Tibial artery (tissue), 4 donors: ENCODE measurements around the gene DPEP2.

Source experiments
- DNase-seq, 2 donors: peaks; one replicate each; pipeline ENCODE4 v3.0.0-alpha.2; 2019
- H3K27ac ChIP-seq, 2 donors: fragments of 200-600 bp; sonication (generic) in 1 of 2; 1 replicate in 1 of 2; 2 replicates in 1 of 2; pipeline ENCODE4 v1.5.1; 2018 to 2019; ENCODE audit warnings: mild to moderate bottlenecking in 1 of 2
- H3K27me3 ChIP-seq, 2 donors: fragments of 200-600 bp; sonication (generic) in 1 of 2; one replicate each; pipeline versions ENCODE4 v1.5.1 to v1.6.0; 2016 to 2019
- H3K36me3 ChIP-seq, 3 donors: fragments of 200-600 bp; sonication (generic) in 2 of 3; one replicate each; pipeline ENCODE4 v1.5.1; 2016 to 2019; ENCODE audit warnings: mild to moderate bottlenecking in 2 of 3
- H3K4me1 ChIP-seq, 4 donors: fragments of 200-600 bp; sonication (generic) in 2 of 4; 1 replicate in 3 of 4; 2 replicates in 1 of 4; pipeline ENCODE4 v1.5.1; 2016 to 2019
- H3K4me3 ChIP-seq, 2 donors: fragments of 200-600 bp; sonication (generic) in 1 of 2; 1 replicate in 1 of 2; 2 replicates in 1 of 2; pipeline ENCODE4 v1.5.1; 2018 to 2019; ENCODE audit warnings: mild to moderate bottlenecking in 2 of 2
- H3K9me3 ChIP-seq, 3 donors: fragments of 200-600 bp; sonication (generic) in 1 of 3; one replicate each; pipeline ENCODE4 v1.5.1; 2016 to 2019
- CTCF ChIP-seq, 2 experiments: fragments of 200-600 bp in 1 of 2; fragments of 450-650 bp in 1 of 2; IDR thresholded peaks; one replicate each; pipeline ENCODE4 v1.5.1; 2017 to 2019; ENCODE audit warnings: antibody characterized with exemption in 2 of 2, mild to moderate bottlenecking in 1 of 2, moderate library complexity in 1 of 2
- intact Hi-C: fragments of 100-400 bp; cut with DNase I; formaldehyde crosslinking; loops from one replicate; pipeline ENCODE4 v1.15.0; 2023; ENCODE audit warnings: low total_unique reads

DPEP2 gene

GRCh38 chr16:67968400-67969253 lies 30.7 kb downstream of the DPEP2 start, which contains the start of gene SLC12A4:
TSS of gene SLC12A4 (minus strand) at chr16:67968637. CDS start at chr16:67968553, 84 bp downstream.
- peak within 1 kb of the TSS; percentile 95 to 96 for H3K27ac ChIP-seq
- peaks cover 0 to 46% (median 40%) of the 10 kb centered on the region in 4 donors for H3K4me1 ChIP-seq
- peaks cover 0 to 1% (median 0%) of the 10 kb centered on the region in 3 donors for H3K36me3 ChIP-seq
- peak within 1 kb of the TSS; percentile 93 to 98 for H3K4me3 ChIP-seq
- no peak for TF ChIP-seq CTCF (IDR thresholded peaks at IDR 0.05)
- no peaks in the 10 kb centered on the region for H3K9me3 ChIP-seq
- no peaks in the 10 kb centered on the region for H3K27me3 ChIP-seq
- intact Hi-C loops = no loop called here
- peak; percentile 84 to 94 for DNase-seq

DNA sequence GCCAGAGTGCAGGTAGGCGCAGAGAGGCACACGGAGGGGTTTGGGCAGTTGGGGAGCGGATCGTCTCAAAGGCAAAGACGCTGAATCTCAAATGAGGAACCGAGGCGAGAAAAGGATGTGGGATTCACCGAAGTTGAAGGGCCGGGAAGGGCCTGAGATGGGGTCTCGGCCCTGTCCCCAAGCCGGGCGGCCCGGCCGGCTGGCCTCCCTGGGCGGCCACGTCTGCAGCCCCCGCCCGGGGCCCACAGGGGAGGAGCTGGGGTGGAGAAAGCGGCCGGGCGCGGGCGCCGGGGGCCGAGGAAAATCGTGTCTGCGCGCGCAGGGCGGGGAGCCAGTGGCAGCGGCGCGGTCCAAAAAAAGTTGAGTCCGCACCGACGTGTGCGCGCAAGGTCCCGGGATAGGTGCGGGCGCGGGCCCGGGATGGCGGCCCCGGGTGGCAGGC lies 31.3 kb downstream of the DPEP2 start:
- intact Hi-C loops = no loop called here
- H3K36me3 ChIP-seq = peaks cover 0 to 8% (median 4%) of the 10 kb centered on the region in 3 donors
- no peak for DNase-seq
- peak overlapping the region; percentile 95 to 96 for H3K27ac ChIP-seq
- H3K9me3 ChIP-seq = no peaks in the 10 kb centered on the region
- no peaks in the 10 kb centered on the region for H3K27me3 ChIP-seq
- TF ChIP-seq CTCF (IDR thresholded peaks at IDR 0.05) = no peak
- H3K4me1 ChIP-seq = peaks cover 0 to 51% (median 46%) of the 10 kb centered on the region in 4 donors
- H3K4me3 ChIP-seq = peak overlapping the region; percentile 93 to 98

- H3K27ac ChIP-seq = peak overlapping the region; percentile 95 to 96
- no peak for TF ChIP-seq CTCF (IDR thresholded peaks at IDR 0.05)
- DNase-seq = no peak
- peaks cover 5 to 14% (median 10%) of the 10 kb centered on the region in 3 donors for H3K36me3 ChIP-seq
- H3K9me3 ChIP-seq = no peaks in the 10 kb centered on the region
- H3K4me3 ChIP-seq = peak overlapping the region; percentile 93 to 98
- H3K4me1 ChIP-seq = peaks cover 0 to 55% (median 49%) of the 10 kb centered on the region in 4 donors
- intact Hi-C loops = no loop called here
- H3K27me3 ChIP-seq = no peaks in the 10 kb centered on the region
Measured at GRCh38 chr16:67967183-67967957, 31.9 kb downstream of the DPEP2 start.

- Histone ChIP-seq H3K27me3 (no peaks in the 10 kb centered on the region), H3K4me1 (peaks cover 0 to 62% (median 54%) of the 10 kb centered on the region in 4 donors), H3K9me3 (no peaks in the 10 kb centered on the region), H3K36me3 (peaks cover 12 to 21% (median 17%) of the 10 kb centered on the region in 3 donors), H3K4me3 (peak overlapping the region; percentile 93 to 98), H3K27ac (peak overlapping the region; percentile 95 to 96)
- TF ChIP-seq CTCF (IDR thresholded peaks at IDR 0.05) = no peak
- intact Hi-C loops = no loop called here
- DNase-seq = peak in 1 of 2 donors; percentile 87
Measured at GRCh38 chr16:67966549-67967182, 32.6 kb downstream of the DPEP2 start.
